T-cell (primary cell): ENCODE data around the gene OR2A2. TPM values are rescaled to one million over a fixed set of nuclear protein-coding genes. Genes with fewer than 3 reads are reported as not detected.

Source experiments
- ATAC-seq, 4 experiments: fragments of 200-7000 bp in 3 of 4; fragments of 150-1000 bp in 1 of 4; cut with Tn5 transposase; replicated peaks in 1 of 4; 1 replicate in 3 of 4; 2 replicates in 1 of 4; pipeline ENCODE4 v1.10.0; 2021; ENCODE audit warnings: moderate library complexity in 3 of 4, mild to moderate bottlenecking in 2 of 4, moderate number of reproducible peaks in 1 of 4
- CTCF ChIA-PET, 2 donors: fragments of 300-600 bp; sonication (Branson Sonifier 250); formaldehyde crosslinking; loops; one replicate each; lab custom pipeline; 2022; ENCODE audit warnings: antibody characterized with exemption in 2 of 2; lab: Charles Lee
- POLR2A ChIA-PET, 2 donors: fragments of 300-600 bp; sonication (Branson Sonifier 250); formaldehyde crosslinking; loops; one replicate each; lab custom pipeline; 2022; ENCODE audit warnings: antibody characterized with exemption in 2 of 2; lab: Charles Lee
- DNase-seq, 35 experiments: peaks; one replicate each; pipeline versions ENCODE4 v3.0.0 to v3.0.0-alpha.2; 2013 to 2023
- H3K27ac ChIP-seq: one replicate; pipeline ENCODE4 v1.5.1; 2013; ENCODE audit warnings: low read length
- H3K27me3 ChIP-seq, 2 experiments: replicated peaks in 1 of 2; 1 replicate in 1 of 2; 2 replicates in 1 of 2; pipeline versions ENCODE4 v1.6.1 to v1.7.0; 2013; ENCODE audit warnings: low read length in 1 of 2, mixed read lengths in 1 of 2; ENCODE audit not compliant: control insufficient read depth in 2 of 2, insufficient read depth in 2 of 2; ENCODE audit errors: extremely low read depth in 1 of 2
- H3K36me3 ChIP-seq, 2 donors: 1 replicate in 1 of 2; 2 replicates in 1 of 2; pipeline versions ENCODE4 v1.6.1 to v1.7.0; 2013; ENCODE audit warnings: low read length in 1 of 2; ENCODE audit not compliant: control insufficient read depth in 2 of 2, insufficient read depth in 1 of 2; ENCODE audit errors: extremely low read depth in 1 of 2
- H3K4me1 ChIP-seq, 2 experiments: 1 replicate in 1 of 2; 2 replicates in 1 of 2; pipeline versions ENCODE4 v1.6.1 to v1.7.0; 2013; ENCODE audit warnings: low read length in 2 of 2, mixed read lengths in 1 of 2; ENCODE audit not compliant: insufficient read depth in 2 of 2, control insufficient read depth in 1 of 2; ENCODE audit errors: extremely low read depth in 1 of 2
- H3K4me3 ChIP-seq, 2 donors: 1 replicate in 1 of 2; 2 replicates in 1 of 2; pipeline versions ENCODE4 v1.5.1 to v1.7.0; 2013; ENCODE audit warnings: mild to moderate bottlenecking in 2 of 2, low read length in 1 of 2, moderate library complexity in 1 of 2; ENCODE audit not compliant: control insufficient read depth in 1 of 2; ENCODE audit errors: extremely low read depth in 1 of 2
- H3K9me3 ChIP-seq: 2 replicates; pipeline ENCODE4 v1.7.0; 2013
- H3K27ac Mint-ChIP-seq, 2 donors: one replicate each; pipeline ENCODE4 v1.8.0; 2020 to 2021; ENCODE audit warnings: mild to moderate bottlenecking in 2 of 2, mixed read lengths in 2 of 2
- H3K27me3 Mint-ChIP-seq, 2 donors: one replicate each; pipeline ENCODE4 v1.8.0; 2021 to 2022; ENCODE audit warnings: mixed read lengths in 2 of 2
- H3K36me3 Mint-ChIP-seq: one replicate; pipeline ENCODE4 v1.8.0; 2021; ENCODE audit warnings: mixed read lengths
- H3K4me1 Mint-ChIP-seq, 3 donors: one replicate each; pipeline ENCODE4 v1.8.0; 2020 to 2022; ENCODE audit warnings: mixed read lengths in 3 of 3, mild to moderate bottlenecking in 1 of 3
- H3K4me3 Mint-ChIP-seq, 3 donors: one replicate each; pipeline ENCODE4 v1.8.0; 2020 to 2022; ENCODE audit warnings: mild to moderate bottlenecking in 3 of 3, mixed read lengths in 3 of 3, moderate library complexity in 3 of 3
- H3K9me3 Mint-ChIP-seq, 3 donors: one replicate each; pipeline ENCODE4 v1.8.0; 2020 to 2022; ENCODE audit warnings: mixed read lengths in 3 of 3
- WGBS: methylation state at CpG from one replicate; pipeline ENCODE4 v1.1.5; 2013; ENCODE audit warnings: missing lambda C conversion rate; ENCODE audit not compliant: insufficient coverage; 5-methylcytosine and 5-hydroxymethylcytosine counted together
- total RNA-seq, 35 experiments: library from RNA in 6 of 35; stranded (reverse) in 6 of 35; fragments of 120-200 nt in 1 of 35; gene quantifications; one replicate each; pipeline versions ENCODE4 v1.2.1 to v1.2.4 and lab custom pipeline; 2013 to 2026

OR2A2 gene
- total RNA-seq, 5 donors from 2014 or later (not counting 1 experiment from before 2014, with no cell fraction given), result not detected

DNA sequence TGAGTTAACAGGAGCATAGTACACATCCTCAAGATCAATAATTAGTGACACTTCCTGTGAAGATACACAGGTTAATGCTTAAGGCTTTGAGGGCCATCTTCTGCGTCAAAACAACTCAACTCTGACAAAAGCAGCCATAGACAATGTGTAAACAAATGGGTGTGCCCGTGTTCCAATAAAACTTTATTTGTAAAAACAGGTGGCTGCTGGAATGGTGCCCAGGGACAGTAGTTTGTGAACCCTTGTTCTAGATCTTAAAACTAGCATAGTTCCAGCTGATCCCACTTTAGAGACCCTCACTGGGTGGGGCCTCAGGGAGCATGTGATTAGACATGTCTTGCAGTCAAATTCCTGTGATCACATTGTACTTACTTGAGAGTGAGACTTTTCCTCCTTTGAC lies 21.3 kb downstream of the OR2A2 start:
- no peaks in the 10 kb centered on the region for H3K36me3 ChIP-seq
- 86% methylated on average over 1 of the region's 2 CpGs for WGBS

GRCh38 chr7:144132262-144132661 lies 22.9 kb downstream of the OR2A2 start:
- ChIA-PET POLR2A (no interaction called here), CTCF (no interaction called here)
- H3K27me3 Mint-ChIP-seq, result peaks cover 2 to 17% of the 10 kb centered on the region in 2 donors
- no peak for DNase-seq
- H3K27ac Mint-ChIP-seq, result no peak overlapping the region
- H3K4me3 ChIP-seq, result no peak overlapping the region
- H3K27ac ChIP-seq, result no peak overlapping the region
- H3K9me3 ChIP-seq, result no peaks in the 10 kb centered on the region
- H3K4me3 Mint-ChIP-seq, result no peak overlapping the region
- no peak for ATAC-seq
- H3K4me1 Mint-ChIP-seq, result no peaks in the 10 kb centered on the region
- no peaks in the 10 kb centered on the region for H3K36me3 Mint-ChIP-seq
- 57% methylated on average over 3 of the region's 3 CpGs for WGBS
- H3K27me3 ChIP-seq, result peaks cover 0 to 6% of the 10 kb centered on the region in 2 experiments
- H3K9me3 Mint-ChIP-seq, result no peaks in the 10 kb centered on the region
- no peaks in the 10 kb centered on the region for H3K36me3 ChIP-seq
- no peaks in the 10 kb centered on the region for H3K4me1 ChIP-seq

More for the DNA sequence above, 21.3 kb downstream of the OR2A2 start:
- H3K27ac ChIP-seq, result no peak overlapping the region
- no peaks in the 10 kb centered on the region for H3K9me3 Mint-ChIP-seq
- peaks cover 0 to 6% of the 10 kb centered on the region in 2 experiments for H3K27me3 ChIP-seq
- H3K4me3 ChIP-seq, result no peak overlapping the region
- H3K9me3 ChIP-seq, result no peaks in the 10 kb centered on the region
- DNase-seq, result no peak
- H3K4me3 Mint-ChIP-seq, result no peak overlapping the region
- ATAC-seq, result no peak
- H3K36me3 Mint-ChIP-seq, result no peaks in the 10 kb centered on the region
- POLR2A ChIA-PET, result no interaction called here
- H3K27ac Mint-ChIP-seq, result no peak overlapping the region
- H3K4me1 Mint-ChIP-seq, result no peaks in the 10 kb centered on the region
- H3K27me3 Mint-ChIP-seq, result peaks cover 2 to 16% of the 10 kb centered on the region in 2 donors
- H3K4me1 ChIP-seq, result no peaks in the 10 kb centered on the region
- CTCF ChIA-PET, result no interaction called here

- DNase-seq, result no peak
- no peak for ATAC-seq
- CTCF ChIA-PET, result interaction anchor here in 1 of 2 donors (0.6 kb wide), 1 partner anchor 1534 kb away, joined by 3 read pairs; no protein-coding TSS in a partner anchor
- Mint-ChIP-seq H3K9me3 (no peaks in the 10 kb centered on the region), H3K27me3 (peaks cover 0 to 21% of the 10 kb centered on the region in 2 donors), H3K27ac (no peak overlapping the region), H3K4me3 (no peak overlapping the region), H3K36me3 (no peaks in the 10 kb centered on the region), H3K4me1 (no peaks in the 10 kb centered on the region)
- Histone ChIP-seq H3K4me1 (no peaks in the 10 kb centered on the region), H3K4me3 (no peak overlapping the region), H3K9me3 (no peaks in the 10 kb centered on the region), H3K36me3 (no peaks in the 10 kb centered on the region), H3K27ac (no peak overlapping the region), H3K27me3 (peaks cover 0 to 6% of the 10 kb centered on the region in 2 experiments)
- POLR2A ChIA-PET, result no interaction called here
- WGBS, result no CpG with 5 or more reads among the region's 6 CpGs
Measured at GRCh38 chr7:144133307-144133706, 23.9 kb downstream of the OR2A2 start.

- DNase-seq (no peak), ATAC-seq (no peak)
- Histone ChIP-seq H3K9me3 (no peaks in the 10 kb centered on the region), H3K4me3 (no peak overlapping the region), H3K27me3 (peaks cover 0 to 6% of the 10 kb centered on the region in 2 experiments), H3K4me1 (no peaks in the 10 kb centered on the region), H3K36me3 (no peaks in the 10 kb centered on the region), H3K27ac (no peak overlapping the region)
- no peaks in the 10 kb centered on the region for H3K4me1 Mint-ChIP-seq
- H3K9me3 Mint-ChIP-seq, result no peaks in the 10 kb centered on the region
- no peaks in the 10 kb centered on the region for H3K36me3 Mint-ChIP-seq
- 100% methylated on average over 1 of the region's 1 CpG for WGBS
- CTCF ChIA-PET, result no interaction called here
- peaks cover 0 to 21% of the 10 kb centered on the region in 2 donors for H3K27me3 Mint-ChIP-seq
- H3K4me3 Mint-ChIP-seq, result no peak overlapping the region
- no peak overlapping the region for H3K27ac Mint-ChIP-seq
- POLR2A ChIA-PET, result no interaction called here
Measured at GRCh38 chr7:144134116-144134515, 24.7 kb downstream of the OR2A2 start.

GRCh38 chr7:144137501-144137900 lies 28.1 kb downstream of the OR2A2 start:
- ATAC-seq (no peak), DNase-seq (no peak)
- WGBS, result no CpG with 5 or more reads among the region's 1 CpG
- Mint-ChIP-seq H3K36me3 (no peaks in the 10 kb centered on the region), H3K9me3 (no peaks in the 10 kb centered on the region), H3K4me3 (no peak overlapping the region), H3K4me1 (no peaks in the 10 kb centered on the region), H3K27me3 (peaks cover under 1 to 10% of the 10 kb centered on the region in 2 donors), H3K27ac (no peak overlapping the region)
- Histone ChIP-seq H3K4me3 (no peak overlapping the region), H3K27me3 (no peaks in the 10 kb centered on the region), H3K4me1 (no peaks in the 10 kb centered on the region), H3K9me3 (no peaks in the 10 kb centered on the region), H3K27ac (no peak overlapping the region), H3K36me3 (no peaks in the 10 kb centered on the region)
- POLR2A ChIA-PET, result no interaction called here
- CTCF ChIA-PET, result interaction anchor here in 1 of 2 donors (1.3 kb wide), 1 partner anchor 9 kb away, joined by 6 read pairs; no protein-coding TSS in a partner anchor

GRCh38 chr7:144142187-144142586 lies 32.8 kb downstream of the OR2A2 start:
- ATAC-seq (no peak), DNase-seq (no peak)
- H3K27me3 ChIP-seq, result peaks cover 0 to 4% of the 10 kb centered on the region in 2 experiments
- no peaks in the 10 kb centered on the region for H3K4me1 ChIP-seq
- peaks cover 3 to 8% (median 6%) of the 10 kb centered on the region in 3 donors for H3K9me3 Mint-ChIP-seq
- no peaks in the 10 kb centered on the region for H3K36me3 ChIP-seq
- no peak overlapping the region for H3K4me3 Mint-ChIP-seq
- CTCF ChIA-PET, result no interaction called here
- no peaks in the 10 kb centered on the region for H3K9me3 ChIP-seq
- no peaks in the 10 kb centered on the region for H3K36me3 Mint-ChIP-seq
- H3K4me1 Mint-ChIP-seq, result no peaks in the 10 kb centered on the region
- no CpG with 5 or more reads among the region's 3 CpGs for WGBS
- no peak overlapping the region for H3K27ac Mint-ChIP-seq
- H3K4me3 ChIP-seq, result no peak overlapping the region
- H3K27ac ChIP-seq, result no peak overlapping the region
- POLR2A ChIA-PET, result no interaction called here
- peaks cover 4 to 5% of the 10 kb centered on the region in 2 donors for H3K27me3 Mint-ChIP-seq
